ENCODE results near the gene EP400. TPM values are rescaled to one million over a fixed set of nuclear protein-coding genes. Genes with fewer than 3 reads are reported as not detected.

EP400 gene
- total and polyA plus RNA-seq, 2 experiments from 2014 or later: 10.3 to 12.3 TPM

DNA sequence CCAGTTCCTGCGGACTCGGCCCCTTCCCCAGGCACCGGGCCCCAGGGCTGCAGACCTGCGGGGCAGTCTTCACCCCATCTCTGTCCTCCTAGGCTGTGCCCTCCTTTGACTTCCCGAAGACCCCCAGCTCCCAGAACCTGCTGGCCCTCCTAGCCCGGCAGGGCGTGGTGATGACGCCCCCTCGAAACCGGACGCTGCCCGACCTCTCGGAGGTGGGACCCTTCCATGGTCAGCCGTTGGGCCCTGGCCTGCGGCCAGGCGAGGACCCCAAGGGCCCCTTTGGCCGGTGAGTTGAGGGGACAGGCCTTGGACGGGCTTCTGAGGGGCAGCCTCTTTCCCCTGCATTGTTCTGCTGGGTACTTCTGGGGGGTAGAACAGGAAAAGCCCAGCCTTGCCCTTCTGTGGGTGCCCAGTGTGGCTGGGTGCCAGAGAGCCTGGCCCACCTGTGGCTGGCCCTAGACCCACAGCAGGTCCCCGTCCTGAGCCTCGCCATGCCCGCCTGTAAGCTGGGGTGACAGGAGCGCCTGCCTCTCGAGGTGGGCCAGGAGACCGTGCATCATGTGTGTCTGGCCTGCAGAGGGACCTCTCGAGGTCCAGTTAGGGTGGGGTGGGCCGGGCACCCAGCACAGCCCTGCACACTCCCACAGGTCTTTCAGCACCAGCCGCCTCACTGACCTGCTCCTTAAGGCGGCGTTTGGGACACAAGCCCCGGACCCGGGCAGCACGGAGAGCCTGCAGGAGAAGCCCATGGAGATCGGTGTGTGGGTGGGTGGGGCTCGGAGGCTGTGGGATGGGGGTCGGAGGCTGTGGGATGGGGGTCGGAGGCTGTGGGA, 33.2 kb upstream of the EP400 start:
- 96% methylated on average over 34 of the region's 36 CpGs for WGBS (ENCODE audit: low lambda C conversion rate, missing lambda C conversion rate)
- Histone ChIP-seq H3K4me2 (no peak overlapping the region), H3K4me3 (no peak overlapping the region), H3K4me1 (ENCODE audit: insufficient read depth) (no peaks in the 10 kb centered on the region), H3K79me2 (no peaks in the 10 kb centered on the region), H3K36me3 (replicated peaks; ENCODE audit: insufficient read depth, low read depth) (no peaks in the 10 kb centered on the region), H3K9me3 (ENCODE audit: low read depth) (no peaks in the 10 kb centered on the region), H2AFZ (no peak overlapping the region), H3K27ac (no peak overlapping the region), H3K27me3 (no peaks in the 10 kb centered on the region), H3K9me2 (replicated peaks; ENCODE audit: insufficient read depth) (no peaks in the 10 kb centered on the region), H4K20me1 (ENCODE audit: insufficient read depth, poor library complexity, severe bottlenecking) (peaks cover 4% of the 10 kb centered on the region)
- TF ChIP-seq EZH2phosphoT487 (IDR thresholded peaks at IDR 0.05; ENCODE audit: low read depth, severe bottlenecking, unreplicated experiment) (no peak), EZH2 (IDR thresholded peaks at IDR 0.05; ENCODE audit: borderline replicate concordance) (no peak)
- TF ChIP-seq, protein P1, sequence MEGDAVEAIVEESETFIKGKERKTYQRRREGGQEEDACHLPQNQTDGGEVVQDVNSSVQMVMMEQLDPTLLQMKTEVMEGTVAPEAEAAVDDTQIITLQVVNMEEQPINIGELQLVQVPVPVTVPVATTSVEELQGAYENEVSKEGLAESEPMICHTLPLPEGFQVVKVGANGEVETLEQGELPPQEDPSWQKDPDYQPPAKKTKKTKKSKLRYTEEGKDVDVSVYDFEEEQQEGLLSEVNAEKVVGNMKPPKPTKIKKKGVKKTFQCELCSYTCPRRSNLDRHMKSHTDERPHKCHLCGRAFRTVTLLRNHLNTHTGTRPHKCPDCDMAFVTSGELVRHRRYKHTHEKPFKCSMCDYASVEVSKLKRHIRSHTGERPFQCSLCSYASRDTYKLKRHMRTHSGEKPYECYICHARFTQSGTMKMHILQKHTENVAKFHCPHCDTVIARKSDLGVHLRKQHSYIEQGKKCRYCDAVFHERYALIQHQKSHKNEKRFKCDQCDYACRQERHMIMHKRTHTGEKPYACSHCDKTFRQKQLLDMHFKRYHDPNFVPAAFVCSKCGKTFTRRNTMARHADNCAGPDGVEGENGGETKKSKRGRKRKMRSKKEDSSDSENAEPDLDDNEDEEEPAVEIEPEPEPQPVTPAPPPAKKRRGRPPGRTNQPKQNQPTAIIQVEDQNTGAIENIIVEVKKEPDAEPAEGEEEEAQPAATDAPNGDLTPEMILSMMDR (IDR thresholded peaks at IDR 0.05; ENCODE audit: poor library complexity): no peak
- no peak for DNase-seq (ENCODE audit: low spot score)

DNA sequence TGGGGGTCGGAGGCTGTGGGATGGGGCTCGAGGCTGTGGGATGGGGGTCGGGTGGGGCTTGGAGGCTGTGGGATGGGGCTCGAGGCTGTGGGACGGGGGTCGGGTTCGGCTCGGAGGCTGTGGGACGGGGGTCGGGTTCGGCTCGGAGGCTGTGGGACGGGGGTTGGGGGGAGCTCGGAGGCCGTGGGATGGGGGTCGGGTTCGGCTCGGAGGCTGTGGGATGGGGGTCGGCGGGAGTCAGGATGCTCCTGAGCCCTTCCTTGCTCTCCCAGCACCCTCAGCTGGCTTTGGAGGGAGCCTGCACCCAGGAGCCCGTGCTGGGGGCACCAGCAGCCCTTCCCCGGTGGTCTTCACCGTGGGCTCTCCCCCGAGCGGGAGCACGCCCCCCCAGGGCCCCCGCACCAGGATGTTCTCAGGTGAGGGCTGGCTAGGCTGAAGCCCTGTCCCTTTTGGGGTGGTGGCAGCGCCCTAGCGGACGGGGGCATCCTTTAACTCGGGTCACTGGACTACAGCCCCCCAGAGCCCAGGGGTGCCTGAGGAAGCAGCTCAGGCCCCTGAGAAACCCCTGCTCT, 32.5 kb upstream of the EP400 start:
- Histone ChIP-seq H3K9me2 (replicated peaks; ENCODE audit: insufficient read depth) (no peaks in the 10 kb centered on the region), H3K36me3 (replicated peaks; ENCODE audit: insufficient read depth, low read depth) (no peaks in the 10 kb centered on the region), H3K4me2 (no peak overlapping the region), H4K20me1 (ENCODE audit: insufficient read depth, poor library complexity, severe bottlenecking) (peaks cover 3% of the 10 kb centered on the region), H2AFZ (no peak overlapping the region), H3K27me3 (no peaks in the 10 kb centered on the region), H3K79me2 (no peaks in the 10 kb centered on the region), H3K4me3 (no peak overlapping the region), H3K27ac (no peak overlapping the region), H3K4me1 (ENCODE audit: insufficient read depth) (no peaks in the 10 kb centered on the region), H3K9me3 (ENCODE audit: low read depth) (no peaks in the 10 kb centered on the region)
- no peak for TF ChIP-seq EZH2 (IDR thresholded peaks at IDR 0.05; ENCODE audit: borderline replicate concordance)
- TF ChIP-seq, protein P1 (IDR thresholded peaks at IDR 0.05; ENCODE audit: poor library complexity): no peak
- TF ChIP-seq EZH2phosphoT487 (IDR thresholded peaks at IDR 0.05; ENCODE audit: low read depth, severe bottlenecking, unreplicated experiment): no peak
- WGBS (ENCODE audit: low lambda C conversion rate, missing lambda C conversion rate): 100% methylated on average over 6 of the region's 31 CpGs
- DNase-seq (ENCODE audit: low spot score): peak; percentile 60

DNA sequence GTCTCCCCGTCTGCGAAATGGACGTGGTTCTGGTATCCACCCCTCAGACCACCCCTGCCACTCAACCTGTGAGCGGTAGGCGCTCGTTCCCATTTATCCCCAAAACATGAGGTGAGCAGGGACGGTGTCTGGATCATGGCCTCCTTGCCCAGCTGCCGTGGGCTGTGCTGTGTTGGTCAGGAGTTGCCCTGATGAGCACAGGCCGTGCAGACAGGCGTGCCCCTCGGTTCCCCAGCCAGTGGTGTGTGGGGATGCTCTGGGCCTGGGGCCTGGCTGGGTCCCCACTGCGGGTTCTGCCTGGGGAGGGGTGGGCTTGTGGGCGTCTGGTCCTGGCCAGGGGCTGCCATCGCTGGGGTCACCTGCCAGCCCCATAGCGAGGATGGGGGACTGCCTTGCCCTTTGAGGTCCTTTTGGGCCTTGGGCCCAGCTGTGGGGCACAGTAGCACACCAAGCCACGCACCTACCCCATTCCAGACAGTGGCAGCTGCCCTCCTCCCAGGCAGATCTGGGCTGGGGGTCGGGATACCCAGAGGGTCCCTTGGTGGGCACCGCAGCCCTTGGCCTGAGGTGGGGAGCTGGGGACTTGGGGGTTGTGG, 31.9 kb upstream of the EP400 start:
- Histone ChIP-seq H3K27ac (no peak overlapping the region), H3K36me3 (replicated peaks; ENCODE audit: insufficient read depth, low read depth) (no peaks in the 10 kb centered on the region), H3K4me2 (no peak overlapping the region), H3K9me2 (replicated peaks; ENCODE audit: insufficient read depth) (no peaks in the 10 kb centered on the region), H3K79me2 (no peaks in the 10 kb centered on the region), H2AFZ (no peak overlapping the region), H3K9me3 (ENCODE audit: low read depth) (no peaks in the 10 kb centered on the region), H4K20me1 (ENCODE audit: insufficient read depth, poor library complexity, severe bottlenecking) (no peaks in the 10 kb centered on the region), H3K27me3 (no peaks in the 10 kb centered on the region), H3K4me1 (ENCODE audit: insufficient read depth) (no peaks in the 10 kb centered on the region), H3K4me3 (no peak overlapping the region)
- no peak for DNase-seq (ENCODE audit: low spot score)
- WGBS (ENCODE audit: low lambda C conversion rate, missing lambda C conversion rate): 90% methylated on average over 18 of the region's 18 CpGs
- TF ChIP-seq, protein P1 (IDR thresholded peaks at IDR 0.05; ENCODE audit: poor library complexity): no peak
- TF ChIP-seq EZH2 (IDR thresholded peaks at IDR 0.05; ENCODE audit: borderline replicate concordance) (no peak), EZH2phosphoT487 (IDR thresholded peaks at IDR 0.05; ENCODE audit: low read depth, severe bottlenecking, unreplicated experiment) (no peak)
